Measurements from ENCODE around the gene PLXNA2.

PLXNA2 gene, protein sequence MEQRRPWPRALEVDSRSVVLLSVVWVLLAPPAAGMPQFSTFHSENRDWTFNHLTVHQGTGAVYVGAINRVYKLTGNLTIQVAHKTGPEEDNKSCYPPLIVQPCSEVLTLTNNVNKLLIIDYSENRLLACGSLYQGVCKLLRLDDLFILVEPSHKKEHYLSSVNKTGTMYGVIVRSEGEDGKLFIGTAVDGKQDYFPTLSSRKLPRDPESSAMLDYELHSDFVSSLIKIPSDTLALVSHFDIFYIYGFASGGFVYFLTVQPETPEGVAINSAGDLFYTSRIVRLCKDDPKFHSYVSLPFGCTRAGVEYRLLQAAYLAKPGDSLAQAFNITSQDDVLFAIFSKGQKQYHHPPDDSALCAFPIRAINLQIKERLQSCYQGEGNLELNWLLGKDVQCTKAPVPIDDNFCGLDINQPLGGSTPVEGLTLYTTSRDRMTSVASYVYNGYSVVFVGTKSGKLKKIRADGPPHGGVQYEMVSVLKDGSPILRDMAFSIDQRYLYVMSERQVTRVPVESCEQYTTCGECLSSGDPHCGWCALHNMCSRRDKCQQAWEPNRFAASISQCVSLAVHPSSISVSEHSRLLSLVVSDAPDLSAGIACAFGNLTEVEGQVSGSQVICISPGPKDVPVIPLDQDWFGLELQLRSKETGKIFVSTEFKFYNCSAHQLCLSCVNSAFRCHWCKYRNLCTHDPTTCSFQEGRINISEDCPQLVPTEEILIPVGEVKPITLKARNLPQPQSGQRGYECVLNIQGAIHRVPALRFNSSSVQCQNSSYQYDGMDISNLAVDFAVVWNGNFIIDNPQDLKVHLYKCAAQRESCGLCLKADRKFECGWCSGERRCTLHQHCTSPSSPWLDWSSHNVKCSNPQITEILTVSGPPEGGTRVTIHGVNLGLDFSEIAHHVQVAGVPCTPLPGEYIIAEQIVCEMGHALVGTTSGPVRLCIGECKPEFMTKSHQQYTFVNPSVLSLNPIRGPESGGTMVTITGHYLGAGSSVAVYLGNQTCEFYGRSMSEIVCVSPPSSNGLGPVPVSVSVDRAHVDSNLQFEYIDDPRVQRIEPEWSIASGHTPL (N-terminal part only)

GRCh38 chr1:208243967-208244916, at the start of gene PLXNA2:
PLXNA2 (minus strand) TSS chr1:208244384; CDS start chr1:208217922, 26,462 bp downstream.
- DNase-seq, result peak; percentile 54

DNA sequence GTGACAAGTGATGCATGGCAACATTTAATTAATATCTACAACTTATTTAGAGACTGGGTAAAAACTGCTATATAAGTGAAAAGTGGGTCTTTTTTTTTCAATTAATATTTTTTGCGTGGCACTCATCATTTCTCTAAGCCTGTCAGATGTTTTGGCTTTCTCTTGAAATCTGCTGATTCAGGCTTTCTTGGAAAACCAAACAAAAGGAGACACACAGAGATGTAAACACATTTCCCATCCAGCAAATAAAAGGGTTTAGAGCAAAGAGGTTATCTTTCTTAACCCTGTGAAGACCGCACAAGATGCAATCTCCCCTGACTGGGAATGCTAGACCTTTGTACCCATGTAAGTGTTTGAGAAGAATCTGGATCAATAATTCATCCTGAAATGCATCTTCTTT, 48.7 kb upstream of the PLXNA2 start:
- no peak for DNase-seq

DNA sequence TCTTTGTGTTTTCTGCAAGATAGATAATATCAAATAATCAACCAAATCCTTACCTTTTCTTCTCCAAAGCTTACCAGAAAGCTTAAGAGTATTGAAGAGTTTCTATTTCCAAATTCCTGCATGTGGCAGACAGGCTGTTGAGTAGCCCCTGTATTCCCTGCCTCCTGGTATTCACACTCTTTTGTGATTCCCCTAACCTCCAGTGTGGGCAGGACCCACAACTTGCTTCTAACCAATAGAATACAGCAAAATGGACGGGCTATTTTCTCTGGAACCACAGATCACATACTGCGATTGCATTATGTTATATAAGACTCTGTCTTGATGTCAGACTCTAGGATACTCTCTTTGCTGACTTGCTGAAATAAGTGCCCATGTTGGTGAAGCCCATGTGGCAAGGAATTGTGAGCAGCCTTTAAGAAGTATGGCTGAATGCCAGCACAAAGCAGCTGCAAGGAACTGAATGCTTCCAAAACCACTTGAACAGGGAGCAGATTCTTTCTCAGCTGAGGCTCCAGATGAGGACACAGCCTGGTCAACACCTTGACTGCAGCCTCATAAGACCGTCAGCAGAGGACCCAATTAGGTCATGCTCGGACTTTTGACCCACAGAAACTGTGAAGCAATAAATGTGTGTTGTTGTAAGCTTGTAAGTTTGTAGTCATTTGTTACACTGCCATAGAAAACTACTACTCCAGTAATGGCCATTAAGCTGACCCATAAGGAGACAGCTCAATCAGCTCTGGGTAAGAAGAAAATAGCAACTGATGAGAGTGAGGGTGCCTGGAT, 47.9 kb upstream of the PLXNA2 start:
- no peak for DNase-seq

GRCh38 chr1:208291129-208291528, 46.9 kb upstream of the PLXNA2 start:
- DNase-seq, result no peak

GRCh38 chr1:208289716-208290115, 45.5 kb upstream of the PLXNA2 start:
- no peak for DNase-seq

- no peak for DNase-seq
Observed at GRCh38 chr1:208288495-208288894, 44.3 kb upstream of the PLXNA2 start.

- DNase-seq, result no peak
Observed at GRCh38 chr1:208280681-208281450, 36.7 kb upstream of the PLXNA2 start.

GRCh38 chr1:208279826-208280588, 35.8 kb upstream of the PLXNA2 start:
- no peak for DNase-seq

DNA sequence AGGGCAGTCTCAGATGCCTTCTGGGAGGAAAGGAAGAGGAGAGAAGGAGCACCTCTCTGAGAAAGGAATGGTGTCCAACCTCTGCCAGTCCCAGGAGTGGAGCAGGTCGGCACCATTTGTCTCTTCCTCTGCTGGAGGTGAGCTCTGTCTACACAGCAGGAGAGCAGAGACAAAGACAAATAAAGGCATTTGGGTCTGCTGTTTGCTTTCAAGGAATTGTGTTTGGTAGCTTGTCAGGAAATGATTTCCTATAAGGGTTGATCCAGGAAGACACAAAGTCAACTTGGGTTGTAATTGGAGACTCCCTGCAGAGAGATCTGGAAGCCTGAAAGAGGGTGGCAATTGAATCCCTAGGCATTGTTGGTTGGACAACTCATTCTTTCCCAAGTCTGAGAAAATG, 34.5 kb upstream of the PLXNA2 start:
- no peak for DNase-seq

DNA sequence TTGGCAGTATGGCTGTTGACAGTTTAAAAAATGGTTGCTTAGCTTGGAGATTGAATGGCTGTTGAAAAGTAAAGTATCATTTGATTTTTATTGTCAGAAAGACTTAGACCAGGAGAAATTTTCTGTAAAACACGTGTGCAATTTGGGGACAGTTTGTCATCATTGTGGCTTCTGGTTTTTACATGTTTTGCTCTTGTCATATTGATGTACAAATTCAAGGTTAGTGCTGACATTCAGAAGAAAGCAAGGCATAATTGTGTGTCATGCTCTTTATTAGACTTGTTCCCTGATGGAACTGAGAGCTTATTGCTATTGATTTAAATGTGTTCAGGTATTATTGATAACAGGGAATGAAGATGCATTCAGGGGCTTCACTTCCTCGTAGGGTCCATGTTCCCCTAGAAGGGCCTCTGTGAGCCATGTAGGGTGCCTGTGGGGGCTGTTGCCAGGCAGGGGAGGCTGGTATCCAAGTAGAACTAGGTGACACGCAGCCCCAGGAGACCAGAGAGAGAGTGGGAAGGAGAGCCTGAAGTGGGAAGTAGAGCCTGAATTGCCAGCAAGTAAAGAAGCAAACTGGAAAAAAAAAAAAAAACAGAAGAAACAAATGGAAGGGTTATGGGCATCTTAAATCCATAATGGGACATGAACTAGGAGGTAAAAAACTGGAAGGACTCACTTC, 32.7 kb upstream of the PLXNA2 start:
- no peak for DNase-seq

DNA sequence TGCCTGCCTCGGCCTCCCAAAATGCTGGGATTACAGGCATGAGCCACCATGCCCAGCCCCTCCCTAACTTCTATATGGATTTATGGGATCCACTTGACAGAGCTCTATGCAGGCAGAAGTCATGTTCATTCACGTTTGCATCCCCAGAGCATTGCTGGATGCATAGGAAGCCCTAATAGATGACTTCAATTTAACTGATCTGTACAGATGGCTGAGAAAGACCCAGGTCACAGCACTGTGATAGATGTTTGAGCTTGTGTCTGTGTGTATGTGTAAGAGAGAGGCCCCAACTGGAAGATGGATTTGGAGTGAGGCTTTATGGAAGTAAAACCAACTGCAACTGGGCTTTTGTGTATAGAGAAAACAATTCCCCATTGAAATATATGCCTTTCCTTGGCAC, 30.9 kb upstream of the PLXNA2 start:
- no peak for DNase-seq

- DNase-seq, result no peak
Observed at GRCh38 chr1:208273386-208274017, 29.3 kb upstream of the PLXNA2 start.

DNA sequence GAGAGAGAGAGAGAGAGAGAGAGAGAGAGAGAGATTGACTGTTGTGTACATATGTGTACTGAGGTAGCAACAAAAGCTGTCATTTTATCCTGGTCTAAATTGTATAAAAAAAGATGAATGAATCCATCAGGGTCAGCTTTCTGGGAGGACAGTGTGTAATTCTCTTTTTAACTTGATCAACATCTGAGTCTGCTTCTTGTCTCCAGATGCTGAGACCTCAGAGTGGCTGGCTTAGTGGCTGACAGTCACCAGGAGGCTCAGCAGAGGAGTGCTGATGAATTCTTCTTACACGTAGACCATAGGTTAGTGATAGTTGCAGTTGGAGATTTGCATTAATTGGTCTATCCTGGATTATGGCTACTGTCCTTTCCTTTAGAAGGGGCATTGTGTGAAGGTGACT, 28.5 kb upstream of the PLXNA2 start:
- no peak for DNase-seq

- DNase-seq, result no peak
Observed at GRCh38 chr1:208272311-208272710, 28.1 kb upstream of the PLXNA2 start.

- DNase-seq, result no peak
Observed at GRCh38 chr1:208271236-208271635, 27.1 kb upstream of the PLXNA2 start.

DNA sequence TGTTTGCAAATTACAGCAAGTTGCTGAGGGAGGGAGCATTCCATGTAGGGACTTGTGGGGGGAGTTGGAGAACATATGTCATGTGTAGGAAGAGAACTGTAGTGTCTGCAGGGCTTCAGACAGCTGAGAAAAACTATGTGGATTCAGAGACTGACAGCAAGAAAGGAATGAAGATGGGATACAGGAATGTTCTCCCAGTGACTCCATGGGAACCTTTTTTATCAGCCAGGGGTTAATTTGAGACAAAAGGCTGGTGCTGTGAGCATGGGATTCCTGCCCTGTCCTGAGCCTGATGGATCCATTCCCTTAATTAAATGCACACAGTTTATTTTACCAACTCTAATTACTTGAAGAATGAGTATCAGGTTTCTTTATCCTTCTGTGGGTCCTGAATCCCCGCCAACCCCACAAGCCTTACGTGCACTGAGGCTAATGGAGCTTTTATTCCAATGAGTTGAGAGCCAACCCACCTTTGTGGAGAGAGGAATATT, 26.5 kb upstream of the PLXNA2 start:
- DNase-seq, result no peak

DNA sequence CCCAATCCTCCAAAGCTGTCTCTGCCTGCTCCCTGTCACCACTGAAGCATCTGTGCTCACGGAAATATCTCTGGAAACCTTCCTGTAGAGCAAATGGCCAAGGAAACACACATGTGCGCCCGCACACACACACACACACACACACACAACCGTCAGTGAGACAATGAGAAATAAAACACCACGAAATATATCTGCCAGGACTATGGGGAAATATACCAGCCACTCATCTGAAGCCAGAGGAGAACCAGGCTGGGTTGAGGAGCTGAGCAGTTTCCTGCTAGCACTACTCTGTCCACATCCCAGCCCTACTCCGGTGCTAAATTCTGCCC, 25.1 kb upstream of the PLXNA2 start:
- DNase-seq, result no peak

GRCh38 chr1:208268541-208269337, 24.6 kb upstream of the PLXNA2 start:
- no peak for DNase-seq
